NCI-H1105 treated with DMSO at 0.1 percent for 48 hours (cell line): ENCODE data around the gene ASF1B.
"Not testable (repeated sequence)": the region's sequence is repeated elsewhere in the genome, so short reads cannot be mapped to it uniquely, and the experiment has no call there.

Source experiments
- DNase-seq: peaks from one replicate; lab custom pipeline; 2025; lab: John Stamatoyannopoulos, UW

Gene ASF1B

DNA sequence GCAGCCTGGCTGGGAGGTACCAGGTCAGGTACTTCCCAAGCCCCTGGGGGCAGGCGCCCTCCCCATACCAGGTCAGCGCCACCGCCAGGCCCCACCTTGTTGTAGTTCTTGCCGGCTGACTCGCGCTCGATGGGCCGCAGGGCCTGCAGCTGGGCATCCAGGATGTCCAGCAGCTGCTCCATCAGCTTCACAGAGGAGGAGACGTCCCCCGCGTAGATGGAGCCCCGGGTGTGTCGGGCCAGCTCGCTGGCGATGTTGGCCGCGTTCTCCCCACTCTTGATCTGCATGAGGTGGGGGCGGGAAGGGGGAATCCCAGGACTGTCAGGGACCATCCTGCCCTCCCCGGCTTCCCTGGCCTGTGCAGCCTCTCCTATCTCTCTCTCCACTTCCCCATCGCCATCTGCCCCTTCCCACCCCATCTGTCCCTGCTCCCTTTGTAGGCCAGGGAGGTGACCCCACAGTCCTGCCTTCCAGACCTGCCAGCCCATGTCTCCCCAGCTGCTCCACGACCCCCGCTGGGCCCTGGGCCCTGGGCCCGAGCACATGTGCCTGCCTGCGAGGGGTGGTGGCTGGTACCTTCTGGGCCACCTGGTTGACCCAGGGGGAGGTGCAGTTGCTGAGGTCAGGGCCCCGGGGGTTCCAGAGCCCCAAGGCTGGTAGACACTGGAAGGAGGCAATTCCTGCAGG lies 23.8 kb upstream of the ASF1B start:
- DNase-seq, result no peak

DNA sequence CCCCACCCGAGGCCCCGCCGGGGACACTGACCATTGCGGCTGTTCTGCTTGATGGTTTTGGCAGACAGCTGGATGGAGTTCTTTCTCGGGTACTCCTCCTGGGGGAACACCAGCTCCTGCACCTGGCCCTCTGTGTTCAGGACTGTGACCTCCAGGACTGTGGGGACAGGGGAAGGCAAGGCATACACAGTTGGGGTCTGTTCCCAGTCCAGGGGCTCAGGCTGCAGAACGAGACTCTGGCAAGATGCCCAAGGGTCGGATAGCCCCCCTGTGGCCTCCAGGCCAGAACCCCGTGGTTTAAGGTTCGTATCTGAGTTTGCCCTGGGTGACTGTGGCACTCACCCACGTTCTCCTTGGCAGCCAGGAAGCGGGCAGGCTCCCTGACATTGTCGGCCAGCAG lies 22.7 kb upstream of the ASF1B start:
- DNase-seq, result no peak

DNA sequence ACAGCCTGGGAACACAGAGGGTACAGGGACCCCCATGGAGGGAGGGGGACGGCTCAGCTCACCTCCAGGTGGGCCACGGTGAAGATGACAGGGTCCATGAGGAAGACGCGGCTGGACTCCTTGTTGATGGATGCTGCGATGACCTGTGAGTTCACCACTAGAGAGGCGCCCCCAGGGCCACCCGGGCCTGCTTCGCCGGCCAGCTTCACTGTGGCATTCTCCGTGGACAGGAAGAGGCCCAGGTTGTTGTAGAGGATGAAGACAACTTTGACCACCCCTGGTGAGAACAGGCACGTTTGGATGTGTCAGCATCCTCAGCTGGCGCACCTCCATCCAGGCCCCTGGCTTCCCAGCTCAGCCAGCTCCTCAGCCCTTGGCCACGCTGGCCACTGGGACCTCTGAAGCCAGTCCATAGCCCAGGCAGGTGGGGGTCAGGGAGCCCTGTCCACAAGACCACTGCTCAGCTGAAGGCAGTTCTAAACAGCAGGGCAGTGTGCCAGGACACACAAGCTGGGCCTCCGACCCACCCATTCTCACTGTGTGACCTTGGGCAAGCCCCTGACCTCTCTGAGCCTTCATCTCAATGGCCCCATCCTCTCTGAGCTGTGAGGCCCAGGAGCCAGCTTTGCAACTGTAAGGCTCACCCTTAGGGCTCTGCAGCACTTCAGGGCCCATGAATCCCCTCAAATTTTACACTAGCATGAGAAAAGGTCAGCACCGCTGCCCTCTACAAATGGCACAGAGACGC lies 22.1 kb upstream of the ASF1B start:
- DNase-seq, result no peak

DNA sequence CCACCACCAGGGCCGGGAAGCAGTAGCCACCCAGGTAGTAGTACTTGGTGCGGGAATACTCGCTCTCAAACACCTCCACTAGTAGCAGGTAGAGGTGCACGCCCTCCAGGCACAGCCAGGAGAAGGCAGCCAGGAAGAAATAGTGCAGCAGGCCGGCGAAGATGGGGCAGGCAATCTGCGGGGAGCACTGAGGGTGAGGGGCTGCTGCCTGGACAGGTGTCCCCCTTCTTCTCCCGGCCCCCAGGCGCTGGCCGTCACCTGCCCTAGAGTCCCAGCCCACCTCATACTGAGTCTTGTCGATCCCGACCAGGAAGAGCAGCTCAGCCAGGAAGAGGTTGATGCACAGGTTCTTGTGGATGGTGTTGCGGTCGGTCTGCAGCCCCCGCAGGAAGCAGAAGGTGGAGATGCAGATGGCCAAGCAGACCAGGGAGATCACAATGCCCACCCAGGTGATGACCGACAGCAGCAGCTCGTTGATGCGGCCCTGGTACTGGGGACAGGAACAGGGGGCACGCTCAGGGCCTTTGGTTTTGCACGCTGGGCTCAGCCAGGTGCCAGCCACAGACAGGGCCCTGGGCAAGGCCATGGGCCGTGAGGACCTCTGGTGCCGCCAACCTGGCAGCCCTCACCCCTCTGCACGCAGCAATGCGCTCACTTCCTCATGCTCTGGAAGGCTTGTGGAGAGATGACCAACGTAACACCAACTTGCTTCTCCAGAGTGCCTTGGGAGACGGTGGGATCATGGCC lies 20.8 kb upstream of the ASF1B start:
- DNase-seq, result no peak

DNA sequence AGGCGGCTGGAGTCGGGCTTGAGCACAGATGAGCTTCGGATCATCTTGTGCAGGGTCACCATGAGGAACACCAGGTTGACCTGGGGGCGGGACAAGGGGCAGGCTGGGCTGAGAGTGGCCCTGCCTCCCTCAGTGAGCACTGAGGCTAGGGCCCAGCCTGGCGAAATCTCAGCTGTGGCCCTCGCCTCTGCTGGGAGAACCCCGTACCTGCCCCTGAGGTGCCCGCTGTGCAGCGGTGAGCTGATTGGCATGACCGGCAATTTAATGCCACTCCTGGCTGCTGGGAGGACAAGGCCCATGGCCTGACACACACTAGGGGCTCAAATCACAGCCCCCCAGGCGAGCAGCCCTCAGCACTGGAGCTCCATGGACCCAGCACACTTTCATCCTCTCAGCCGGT lies 19.7 kb upstream of the ASF1B start:
- DNase-seq, result no peak

DNA sequence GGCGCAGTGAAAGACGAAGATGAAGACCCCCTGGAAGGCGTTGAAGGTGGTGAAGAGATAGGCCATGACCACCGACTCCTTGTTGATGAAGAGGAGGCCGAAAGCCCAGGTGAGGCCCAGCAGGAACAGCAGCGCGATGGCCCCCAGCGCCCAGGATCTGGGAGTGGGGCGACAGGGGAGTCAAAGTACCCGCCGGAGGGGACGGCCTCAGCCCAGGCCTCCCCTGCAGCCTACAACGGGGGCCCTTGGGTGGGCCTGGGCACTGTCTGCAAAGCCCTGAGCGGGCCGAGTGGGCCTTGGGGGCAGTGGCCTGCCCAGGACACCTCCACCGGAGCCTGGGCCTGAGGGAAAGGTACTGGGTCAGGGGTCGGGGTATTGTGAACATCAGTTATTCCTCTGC lies 19.0 kb upstream of the ASF1B start:
- no peak for DNase-seq

DNA sequence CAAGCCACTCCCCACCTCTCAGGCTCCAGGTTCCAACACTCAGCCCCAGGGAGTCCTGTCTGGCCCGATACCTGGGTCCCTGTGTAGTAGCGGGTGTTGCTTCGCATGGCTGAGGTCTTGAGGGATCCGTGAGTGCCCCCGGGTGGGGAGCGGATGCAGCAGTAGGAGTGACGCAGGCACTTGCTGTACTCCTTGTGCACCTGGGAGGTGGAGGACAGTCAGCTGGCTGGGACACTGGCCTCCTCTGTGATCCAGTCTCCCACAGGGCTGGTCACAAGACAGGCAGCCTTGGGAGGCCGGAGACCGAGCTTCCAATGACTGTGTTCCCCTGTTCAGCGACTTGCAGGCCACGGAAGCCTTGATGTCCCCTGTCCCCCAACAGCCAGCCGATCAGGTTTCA lies 16.3 kb upstream of the ASF1B start:
- no peak for DNase-seq

DNA sequence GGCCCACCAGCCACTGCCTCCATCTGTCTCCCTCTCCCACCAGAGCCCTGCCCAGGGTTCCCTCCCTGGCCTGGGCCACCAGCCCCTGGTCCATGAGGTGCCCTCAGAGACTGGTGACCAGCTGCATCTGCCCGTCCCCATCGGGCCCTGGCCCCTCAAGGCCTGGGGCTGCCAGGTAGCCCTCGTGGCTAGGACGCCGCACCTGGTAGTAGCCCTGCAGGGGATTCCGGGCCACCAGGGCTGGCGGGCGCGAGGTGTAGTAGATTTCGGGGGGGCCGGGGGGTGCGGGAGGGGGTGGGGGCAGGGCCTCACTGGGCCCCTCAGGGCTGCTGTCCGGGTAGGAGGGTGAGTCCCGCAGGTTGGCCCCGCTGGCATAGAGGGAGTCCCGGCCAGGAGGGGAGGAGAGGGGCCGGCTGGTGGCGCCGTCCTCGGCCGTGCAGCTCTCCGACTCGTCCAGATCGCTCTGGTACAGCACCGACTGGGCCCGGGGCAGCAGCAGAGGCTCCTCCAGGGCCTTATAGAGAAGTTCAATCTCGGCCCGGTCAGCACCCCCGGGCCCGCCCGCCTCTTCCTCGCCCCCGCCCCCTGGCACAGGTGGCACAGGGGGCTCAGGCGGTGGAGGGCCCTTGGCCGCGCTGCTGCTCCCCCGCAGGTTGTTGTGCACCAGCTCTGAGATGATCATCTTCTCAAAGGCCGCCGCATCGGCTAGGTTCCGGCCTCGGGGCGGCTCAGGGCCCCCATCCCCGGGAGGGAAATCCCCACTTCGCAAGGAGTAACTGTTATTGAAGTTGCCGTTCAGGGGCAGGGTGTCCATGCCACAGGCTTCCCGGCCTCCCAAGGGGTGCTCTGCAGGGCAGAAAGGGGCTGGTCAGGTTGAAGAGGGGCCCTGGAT lies 14.6 kb upstream of the ASF1B start:
- no peak for DNase-seq

DNA sequence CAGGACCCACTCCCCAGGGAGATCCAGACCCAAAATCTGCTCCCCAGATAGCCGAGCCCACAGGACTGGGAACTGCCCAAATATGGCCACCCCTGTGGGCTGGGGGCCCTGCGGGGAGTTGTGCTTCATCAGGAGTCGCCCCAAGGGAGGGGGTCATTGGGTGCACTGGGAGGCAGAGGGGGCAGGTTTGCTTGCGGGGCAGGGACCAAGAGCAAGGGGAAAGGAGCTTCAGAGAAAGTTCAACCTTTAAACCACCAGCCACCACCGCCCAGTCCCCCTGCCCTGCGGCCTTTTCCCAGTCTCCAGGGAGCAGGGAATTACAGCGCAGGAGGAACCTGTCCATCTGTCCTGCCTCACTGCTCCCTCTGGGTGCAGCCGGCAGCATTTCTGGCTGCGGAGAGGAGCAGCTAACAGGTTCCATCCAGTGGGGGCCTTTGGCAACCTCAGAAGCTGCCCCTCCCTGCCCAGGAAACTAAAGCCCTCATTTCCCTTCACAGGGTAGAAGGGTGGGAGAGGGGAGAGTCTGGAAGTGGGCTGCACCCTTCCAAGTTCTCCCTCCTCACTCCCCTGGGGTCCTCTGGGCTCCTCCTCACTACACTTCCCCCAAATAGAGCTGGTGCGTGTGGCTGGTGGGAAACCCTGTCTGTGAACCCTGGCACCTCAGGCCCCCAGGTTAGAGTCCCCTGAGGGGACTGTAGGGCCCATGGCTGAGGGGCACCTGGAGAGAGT lies 13.8 kb upstream of the ASF1B start:
- DNase-seq, result no peak

DNA sequence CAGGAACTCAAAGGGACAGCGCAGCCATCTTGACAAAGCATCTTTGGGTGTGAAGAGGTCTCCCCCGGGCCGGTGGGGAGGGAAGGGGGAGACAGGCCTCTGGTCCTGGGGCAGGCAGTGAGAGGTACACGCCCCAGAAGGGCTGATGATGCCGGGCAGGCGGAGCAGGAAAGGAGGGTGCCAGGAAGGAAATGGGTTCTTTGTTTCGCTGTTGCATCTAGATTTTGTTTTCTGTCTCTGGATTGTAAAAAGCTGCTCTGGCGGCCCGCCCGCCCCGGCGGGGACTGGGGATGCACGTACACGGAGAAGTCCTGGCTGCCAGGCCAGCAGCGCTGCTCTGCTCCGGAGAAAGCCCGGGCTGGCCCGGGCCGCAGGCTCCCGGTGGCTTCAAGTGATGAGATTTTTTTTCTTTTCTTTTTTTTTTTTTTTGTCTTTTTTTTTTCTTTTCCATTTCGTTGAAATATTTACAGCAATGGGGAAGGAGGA lies 13.2 kb upstream of the ASF1B start:
- DNase-seq, result no peak

DNA sequence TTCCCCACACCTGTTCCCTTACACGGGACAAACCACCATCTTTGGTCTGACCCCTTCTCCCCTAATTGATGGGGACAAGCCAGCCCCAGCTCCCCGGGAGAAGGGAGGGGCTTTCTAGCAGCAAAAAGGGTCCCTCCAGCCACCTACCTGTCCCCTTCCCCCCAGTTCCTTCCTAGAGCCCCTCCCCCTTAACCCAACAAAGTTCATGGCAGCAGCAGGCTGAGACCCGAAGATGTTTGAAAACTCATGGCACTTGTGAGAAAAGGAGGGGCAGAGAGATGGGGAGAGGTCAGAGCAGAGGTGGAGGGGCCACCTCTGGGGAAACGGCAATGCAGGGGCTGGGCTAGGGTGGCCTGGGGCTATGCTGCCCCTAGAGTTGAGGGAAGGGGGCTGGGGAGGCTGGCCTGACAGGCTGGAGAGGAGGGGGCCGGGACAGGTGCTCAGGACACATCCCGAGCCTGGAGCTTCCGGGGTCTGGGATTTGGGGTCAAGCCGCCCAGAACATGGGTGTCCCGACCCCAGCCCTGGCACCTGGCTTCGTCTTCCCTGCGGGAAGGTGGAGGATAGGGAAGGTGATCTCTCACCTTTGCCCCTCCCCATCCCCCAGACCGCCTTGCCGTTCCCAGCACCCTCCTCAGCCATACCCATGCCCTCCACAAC lies 12.5 kb upstream of the ASF1B start:
- DNase-seq, result no peak

DNA sequence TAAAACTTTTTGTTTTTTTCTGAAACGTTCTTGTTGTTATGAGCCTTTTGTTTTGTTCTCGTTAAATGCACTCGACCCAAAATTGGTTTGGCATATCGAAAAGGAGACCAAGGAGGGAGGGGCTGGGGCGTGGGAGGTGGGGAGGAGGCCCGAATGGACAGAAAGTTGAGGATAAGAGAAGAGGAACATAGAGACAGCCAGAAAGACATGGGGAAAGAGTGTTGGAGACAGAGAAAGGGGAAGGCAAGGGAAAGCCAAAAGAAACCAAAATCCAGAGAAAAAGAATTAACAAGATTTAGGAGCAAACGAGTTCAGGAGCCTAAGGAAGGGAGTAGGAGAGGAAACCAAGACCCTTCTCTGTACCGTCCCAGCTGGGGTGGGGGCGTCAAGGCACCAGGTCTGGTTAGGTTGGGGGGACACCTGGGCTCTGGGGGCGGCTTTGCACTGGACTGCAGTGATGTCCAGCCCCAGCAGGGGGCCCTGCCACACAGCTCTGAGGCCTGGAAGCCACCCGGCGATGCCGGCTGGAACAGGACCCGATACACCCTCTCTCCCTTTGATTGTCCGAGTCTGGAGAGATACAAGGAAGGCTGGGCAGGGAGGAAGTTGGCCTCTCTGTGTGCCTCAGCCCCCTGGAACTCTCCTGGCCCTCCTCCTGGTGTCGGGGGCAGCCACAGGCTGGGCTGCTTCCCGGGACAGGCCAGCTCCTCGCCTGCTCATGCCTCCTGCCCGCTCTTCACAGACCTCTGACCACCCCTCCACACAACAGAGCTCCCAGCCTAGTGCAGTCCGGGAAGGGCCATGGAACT lies 11.6 kb upstream of the ASF1B start:
- peak; percentile 57 for DNase-seq

DNA sequence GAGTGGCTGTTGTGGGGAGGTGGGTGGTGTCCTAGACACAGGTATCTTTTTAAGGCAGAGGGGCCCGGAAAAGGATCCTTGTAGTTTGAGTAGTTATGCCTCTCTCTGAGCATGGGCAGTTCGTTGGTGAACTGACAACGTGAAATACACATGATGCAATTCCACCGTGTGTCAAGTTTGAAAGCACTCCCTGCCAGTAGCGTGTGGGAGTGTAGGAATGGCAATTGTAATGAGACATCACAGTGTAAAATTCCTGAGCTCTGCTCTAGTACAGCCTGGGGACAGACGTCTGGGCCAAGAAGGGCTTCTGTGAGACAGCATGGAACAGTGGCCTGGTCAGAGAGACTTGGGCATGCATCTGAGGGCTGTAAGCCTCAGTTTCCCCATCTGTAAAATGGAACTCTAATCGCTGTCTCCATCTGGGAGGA lies 10.4 kb upstream of the ASF1B start:
- DNase-seq, result no peak

DNA sequence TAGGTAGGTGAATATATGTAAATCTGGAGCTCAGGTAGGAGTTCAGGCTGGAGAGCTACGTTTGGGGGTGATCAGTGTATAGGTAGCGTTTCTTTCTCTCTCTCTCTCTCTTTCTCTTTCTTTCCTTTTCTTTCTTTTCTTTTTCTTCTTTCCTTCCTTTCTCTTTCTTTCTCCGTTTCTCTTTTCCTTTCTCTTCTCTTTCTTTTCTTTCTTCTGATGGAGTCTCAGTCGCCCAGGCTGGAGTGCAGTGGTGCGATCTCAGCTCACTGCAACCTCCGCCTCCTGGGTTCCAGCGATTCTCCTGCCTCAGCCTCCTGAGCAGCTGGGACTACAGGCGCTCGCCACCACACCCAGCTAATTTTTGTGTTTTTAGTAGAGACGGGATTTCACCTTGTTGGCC lies 9.8 kb upstream of the ASF1B start:
- DNase-seq, result not testable (repeated sequence)

DNA sequence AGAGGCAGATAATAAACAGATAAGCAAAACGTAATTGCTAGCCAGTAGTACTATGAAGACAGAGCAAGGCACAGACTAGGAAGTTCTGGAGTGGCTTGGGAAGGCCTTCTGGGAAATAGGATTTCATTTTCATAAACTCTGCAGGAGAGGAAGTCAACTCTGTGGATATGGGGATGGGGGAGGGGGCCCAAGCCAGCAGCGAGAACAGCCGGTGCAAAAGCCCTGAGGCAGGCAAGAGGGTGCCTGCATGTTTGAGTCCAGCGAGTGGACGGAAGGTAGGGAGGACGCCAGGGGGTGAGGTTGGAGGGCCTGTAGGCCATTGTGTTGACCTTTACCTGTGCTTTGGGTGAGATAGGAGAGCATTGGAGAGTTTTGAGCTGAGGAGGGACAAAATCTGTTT lies 9.0 kb upstream of the ASF1B start:
- no peak for DNase-seq

DNA sequence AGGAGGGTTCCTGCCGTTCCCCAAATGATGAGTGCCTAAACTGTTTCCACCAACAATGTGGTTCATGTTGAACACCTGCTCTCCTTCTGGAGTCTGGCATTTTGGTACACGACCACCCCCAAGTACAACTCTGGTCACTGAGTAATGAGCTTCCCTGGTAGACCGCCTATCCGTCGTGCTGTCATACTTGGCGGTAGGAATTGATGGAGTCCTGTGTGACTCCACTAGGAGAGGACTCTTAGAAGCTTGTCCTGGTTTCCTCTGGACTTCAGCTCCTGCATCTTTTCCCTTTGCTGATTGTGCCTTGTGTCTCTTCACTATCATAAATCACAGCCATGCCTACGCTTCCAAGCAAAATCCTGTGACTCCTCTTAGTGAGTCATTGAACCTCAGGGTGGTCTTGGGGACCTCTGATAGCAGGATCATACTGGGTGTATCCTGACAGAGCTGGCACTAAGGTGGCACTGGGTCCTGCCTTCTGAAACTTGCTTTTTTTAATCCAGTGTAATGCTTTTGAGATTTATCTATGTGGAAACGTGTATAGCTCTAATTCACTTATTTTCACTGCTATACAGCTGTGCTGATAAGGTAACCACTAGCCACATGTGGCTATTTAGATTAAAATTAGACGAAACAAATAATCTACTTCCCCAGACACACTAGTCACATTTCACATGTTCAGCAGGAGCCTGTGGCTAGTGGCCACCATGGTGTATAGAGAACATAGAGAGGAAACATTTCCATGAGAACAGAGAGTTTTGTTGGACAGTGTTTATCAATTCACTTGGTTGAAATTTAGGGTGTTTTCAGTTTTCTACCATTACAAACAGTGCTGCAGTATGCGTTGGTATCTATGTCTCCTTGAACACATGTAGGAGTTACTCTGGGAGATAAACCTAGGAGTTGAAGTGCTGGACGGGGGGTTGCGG lies 6.1 kb upstream of the ASF1B start:
- no peak for DNase-seq

DNA sequence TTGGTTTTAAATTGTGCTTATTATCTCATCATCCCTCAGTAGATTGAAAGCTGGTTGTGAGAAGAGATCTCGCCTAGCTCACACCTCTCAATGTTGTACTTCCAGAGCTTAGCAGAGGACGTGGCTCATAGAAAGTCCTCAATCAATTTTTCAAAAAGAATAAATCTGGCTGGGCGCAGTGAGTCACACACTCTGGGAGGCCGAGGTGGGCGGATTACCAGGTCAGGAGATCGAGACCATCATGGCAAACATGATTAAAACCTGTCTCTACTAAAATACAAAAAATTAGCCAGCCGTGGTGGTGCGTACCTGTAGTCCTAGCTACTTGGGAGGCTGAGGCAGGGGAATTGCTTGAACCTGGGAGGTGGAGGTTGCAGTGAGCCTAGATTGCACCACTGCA lies 4.7 kb upstream of the ASF1B start:
- no peak for DNase-seq

DNA sequence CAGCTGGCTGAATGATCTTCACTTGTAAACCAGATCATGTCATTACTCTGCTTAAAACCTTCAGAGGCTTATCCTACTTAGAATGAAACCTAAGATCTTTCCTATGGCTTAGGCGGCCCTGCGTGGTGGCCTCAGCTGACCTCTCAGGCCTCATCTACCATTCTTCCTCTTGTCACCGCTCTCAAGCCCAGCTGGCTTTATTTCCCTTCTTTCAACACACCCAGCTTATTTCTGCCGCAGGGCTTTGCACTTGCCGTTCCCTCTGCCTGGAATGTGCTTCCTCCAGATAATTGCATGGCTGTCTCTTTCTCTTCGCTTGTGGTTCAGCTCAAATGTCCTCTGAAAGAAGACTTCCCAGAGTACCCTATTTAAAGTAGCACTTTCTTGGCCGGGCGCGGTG lies 3.6 kb upstream of the ASF1B start:
- no peak for DNase-seq
